ENCODE results near the gene IGSF23. TPM values are rescaled to one million over a fixed set of nuclear protein-coding genes. Genes with fewer than 3 reads are reported as not detected.

IGSF23 gene
- total and polyA plus RNA-seq, 2 experiments from 2014 or later, result not detected

- no peak for TF ChIP-seq ZNF462 (CRISPR knock-in tag; IDR thresholded peaks at IDR 0.05)
- TF ChIP-seq, protein P1, sequence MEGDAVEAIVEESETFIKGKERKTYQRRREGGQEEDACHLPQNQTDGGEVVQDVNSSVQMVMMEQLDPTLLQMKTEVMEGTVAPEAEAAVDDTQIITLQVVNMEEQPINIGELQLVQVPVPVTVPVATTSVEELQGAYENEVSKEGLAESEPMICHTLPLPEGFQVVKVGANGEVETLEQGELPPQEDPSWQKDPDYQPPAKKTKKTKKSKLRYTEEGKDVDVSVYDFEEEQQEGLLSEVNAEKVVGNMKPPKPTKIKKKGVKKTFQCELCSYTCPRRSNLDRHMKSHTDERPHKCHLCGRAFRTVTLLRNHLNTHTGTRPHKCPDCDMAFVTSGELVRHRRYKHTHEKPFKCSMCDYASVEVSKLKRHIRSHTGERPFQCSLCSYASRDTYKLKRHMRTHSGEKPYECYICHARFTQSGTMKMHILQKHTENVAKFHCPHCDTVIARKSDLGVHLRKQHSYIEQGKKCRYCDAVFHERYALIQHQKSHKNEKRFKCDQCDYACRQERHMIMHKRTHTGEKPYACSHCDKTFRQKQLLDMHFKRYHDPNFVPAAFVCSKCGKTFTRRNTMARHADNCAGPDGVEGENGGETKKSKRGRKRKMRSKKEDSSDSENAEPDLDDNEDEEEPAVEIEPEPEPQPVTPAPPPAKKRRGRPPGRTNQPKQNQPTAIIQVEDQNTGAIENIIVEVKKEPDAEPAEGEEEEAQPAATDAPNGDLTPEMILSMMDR (conservative IDR thresholded peaks at IDR 0.05; ENCODE audit: low read depth in 2 of 2), result no peak
These were observed 3.9 kb downstream of the IGSF23 start (continued) for GRCh38 chr19:44617110-44617880.

DNA sequence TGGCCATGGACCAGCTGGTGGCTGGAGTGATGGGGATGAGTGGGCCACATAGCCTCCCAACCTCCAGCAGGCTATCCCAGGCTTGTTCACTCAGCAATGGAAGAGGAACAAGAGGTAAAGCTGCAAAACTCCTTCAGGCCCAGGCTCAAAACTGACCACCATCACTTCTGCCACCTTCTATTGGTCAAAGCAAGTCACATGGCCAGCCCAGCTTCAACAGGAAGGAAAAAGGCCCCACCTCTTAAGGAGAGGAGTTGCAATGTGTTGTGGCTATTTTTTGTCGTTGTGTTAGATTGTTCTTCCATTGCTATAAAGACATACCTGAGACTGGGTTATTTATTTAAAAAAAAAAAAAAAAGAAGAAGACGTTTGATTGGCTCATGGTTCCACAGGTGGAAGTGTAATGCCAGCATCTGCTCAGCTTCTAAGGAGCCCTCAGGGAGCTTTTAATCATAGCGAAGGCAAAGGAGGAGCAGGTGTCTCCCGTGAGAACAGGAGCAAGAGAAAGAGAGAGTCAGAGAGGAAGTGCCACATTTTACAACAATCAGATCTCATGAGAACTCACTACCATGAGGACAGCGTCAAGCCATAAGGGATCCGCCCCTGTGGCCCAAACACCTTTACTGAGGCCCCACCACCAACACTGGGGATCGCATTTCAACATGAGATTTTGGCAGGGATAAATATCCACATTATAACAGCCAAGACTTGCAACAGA, 5.4 kb downstream of the IGSF23 start:
- no peaks in the 10 kb centered on the region for H3K27me3 ChIP-seq (ENCODE audit: insufficient read depth)
- no peaks in the 10 kb centered on the region for H3K79me2 ChIP-seq (replicated peaks; ENCODE audit: insufficient read depth)
- H3K4me3 Mint-ChIP-seq, result no peak overlapping the region
- H3K4me1 Mint-ChIP-seq, result peaks cover 2% of the 10 kb centered on the region; the same call in 1 of the 3 replicates
- H4K20me1 ChIP-seq (replicated peaks; ENCODE audit: insufficient read depth), result no peaks in the 10 kb centered on the region
- ATAC-seq (no peak), DNase-seq (ENCODE audit: low spot score) (no peak)
- no peak overlapping the region for H3K4me3 ChIP-seq
- no peak overlapping the region for H3K27ac ChIP-seq (ENCODE audit: low read depth)
- 0 out of 2 replicates have a peak, but pooled peaks cover 4% of the 10 kb centered on the region for H3K9me2 ChIP-seq (ENCODE audit: insufficient read depth)
- no peaks in the 10 kb centered on the region for H3F3A ChIP-seq (replicated peaks; ENCODE audit: low read depth)
- H3K27ac Mint-ChIP-seq, result no peak overlapping the region
- peaks cover 4% of the 10 kb centered on the region; the same call in 1 of the 2 replicates for H3K4me1 ChIP-seq (ENCODE audit: insufficient read depth)
- H3K27me3 Mint-ChIP-seq (ENCODE audit: insufficient read depth, low read depth, poor library complexity), result peaks cover 2% of the 10 kb centered on the region
- no peaks in the 10 kb centered on the region for H3K36me3 Mint-ChIP-seq (ENCODE audit: low read depth)
- peaks cover 2% of the 10 kb centered on the region; the same call in 1 of the 3 replicates for H3K9me3 Mint-ChIP-seq
- H3K4me2 ChIP-seq, result no peak overlapping the region
- no peak overlapping the region for H2AFZ ChIP-seq
- no peaks in the 10 kb centered on the region for H3K36me3 ChIP-seq (ENCODE audit: insufficient read depth)
- no peak for TF ChIP-seq ZNF114 (CRISPR knock-in tag; IDR thresholded peaks at IDR 0.05)
- TF ChIP-seq EZH2 (IDR thresholded peaks at IDR 0.05; ENCODE audit: low read depth, unreplicated experiment), result no peak
- TF ChIP-seq JUNB (IDR thresholded peaks at IDR 0.05; ENCODE audit: unreplicated experiment), result no peak
- no peak for TF ChIP-seq CREB1 (CRISPR knock-in tag; IDR thresholded peaks at IDR 0.05; ENCODE audit: low read depth)

Data from GM23338 (cell line).